Measurements from ENCODE around the gene ZYG11B. TPM values are rescaled to one million over a fixed set of nuclear protein-coding genes. Genes with fewer than 3 reads are reported as not detected.

Gene ZYG11B
- total and polyA plus RNA-seq, 2 of the 13 experiments (the other 11 are each of a cell fraction or from before 2014, with no cell fraction given) = 6.9 to 17.9 TPM

- TF ChIP-seq ZHX1 (CRISPR knock-in tag; IDR thresholded peaks at IDR 0.05; ENCODE audit: low read depth) (no peak), ZNF772 (CRISPR knock-in tag; IDR thresholded peaks at IDR 0.05) (no peak), CREM (IDR thresholded peaks at IDR 0.05) (no peak), CREM (CRISPR knock-in tag; IDR thresholded peaks at IDR 0.05) (no peak), ZBTB34 (CRISPR knock-in tag; IDR thresholded peaks at IDR 0.05) (no peak), RCOR2 (CRISPR knock-in tag; IDR thresholded peaks at IDR 0.05) (no peak)
These were observed 124.7 kb downstream of the ZYG11B start (continued) for GRCh38 chr1:52850951-52851350.

GRCh38 chr1:52852854-52853253 is 126.6 kb downstream of the ZYG11B start:
- DNase-seq (ENCODE audit: low spot score) (no peak), FAIRE-seq (no peak), ATAC-seq (no peak)
- Histone ChIP-seq H3K4me3 (replicated peaks in 1 of 3; ENCODE audit: insufficient read depth in 1 of 3, low read depth in 2 of 3, low read length in 3 of 3) (no peak overlapping the region), H3K79me2 (ENCODE audit: insufficient read depth, low read length) (no peaks in the 10 kb centered on the region), H3K36me3 (replicated peaks in 1 of 2; ENCODE audit: control insufficient read depth in 1 of 2, insufficient read depth in 2 of 2, low read length in 2 of 2) (no peaks in the 10 kb centered on the region), H3K4me2 (ENCODE audit: low read depth, low read length) (no peak overlapping the region), H2AFZ (ENCODE audit: low read length) (no peak overlapping the region), H3K4me1 (ENCODE audit: insufficient read depth, low read length) (no peaks in the 10 kb centered on the region), H3K9ac (ENCODE audit: insufficient read depth, low read depth, low read length) (no peak overlapping the region), H4K20me1 (ENCODE audit: insufficient read depth, low read length) (no peaks in the 10 kb centered on the region), H3K27ac (ENCODE audit: extremely low read length, insufficient read depth, low read length) (no peak overlapping the region), H3K27me3 (ENCODE audit: control insufficient read depth in 1 of 2, insufficient read depth in 2 of 2, low read length in 2 of 2) (no peaks in the 10 kb centered on the region), H3K9me3 (ENCODE audit: low read length) (no peaks in the 10 kb centered on the region)
- BruUV-seq (replicated peaks) = no TSS peak
- in situ Hi-C loops (cut with HindIII; ENCODE audit: extremely low pct_ligation_motif_present, low pct_unique_long_range_greater_than_20kb) = no loop called here
- WGBS (ENCODE audit: low lambda C conversion rate) = 3% methylated on average over 2 of the region's 2 CpGs
- CTCF ChIA-PET (ENCODE audit: low intra/inter-chr PET ratio, low total read pairs) = no interaction called here
- intact Hi-C loops (cut with micrococcal nuclease; ENCODE audit: unreplicated experiment) = no loop called here
- POLR2A ChIA-PET = no interaction called here
- no peak for TF ChIP-seq ZNF800 (CRISPR knock-in tag; IDR thresholded peaks at IDR 0.05)
- no peak for TF ChIP-seq DR1 (CRISPR knock-in tag; IDR thresholded peaks at IDR 0.05)
- no peak for TF ChIP-seq DMAP1 (CRISPR knock-in tag; IDR thresholded peaks at IDR 0.05)
- no peak for TF ChIP-seq PHF20 (CRISPR knock-in tag; IDR thresholded peaks at IDR 0.05)
- no peak for TF ChIP-seq ZNF496 (CRISPR knock-in tag; IDR thresholded peaks at IDR 0.05; ENCODE audit: insufficient replicate concordance)
- TF ChIP-seq CREB3 (CRISPR knock-in tag; IDR thresholded peaks at IDR 0.05) = no peak
- TF ChIP-seq RNF2 (conservative IDR thresholded peaks at IDR 0.05; ENCODE audit: low read depth) = no peak
- no peak for TF ChIP-seq RNF219 (CRISPR knock-in tag; IDR thresholded peaks at IDR 0.05)
- no peak for TF ChIP-seq JUNB (CRISPR knock-in tag; IDR thresholded peaks at IDR 0.05; ENCODE audit: borderline replicate concordance)
- TF ChIP-seq BORCS8-MEF2B (CRISPR knock-in tag; IDR thresholded peaks at IDR 0.05) = no peak

Measured in HepG2 (cell line).